ENCODE data around the gene AASDH. TPM values are rescaled to one million over a fixed set of nuclear protein-coding genes. Genes with fewer than 3 reads are reported as not detected.

Gene AASDH
- total and polyA plus RNA-seq, 2 of the 13 experiments (the other 11 are each of a cell fraction or from before 2014, with no cell fraction given) = 12.6 to 14.1 TPM

GRCh38 chr4:56387023-56388001, at the start of gene AASDH (continued):
- TF ChIP-seq CHD4 (IDR thresholded peaks at IDR 0.05; ENCODE audit: borderline replicate concordance, low read length) = no peak
- peak; percentile 90; the same call in 1 of the 2 replicates for TF ChIP-seq ZNF574 (CRISPR knock-in tag; IDR thresholded peaks at IDR 0.05)
- TF ChIP-seq ZBTB33 (CRISPR knock-in tag; IDR thresholded peaks at IDR 0.05) = 0 out of 2 replicates have a peak, but pooled peaks have one; percentile 5
- TF ChIP-seq ZNF292 (CRISPR knock-in tag; IDR thresholded peaks at IDR 0.05; ENCODE audit: borderline replicate concordance, low read depth) = peak; percentile 89
- TF ChIP-seq ZNF503 (CRISPR knock-in tag; IDR thresholded peaks at IDR 0.05) = no peak
- no peak for TF ChIP-seq TBP (CRISPR knock-in tag; IDR thresholded peaks at IDR 0.05)
- TF ChIP-seq CREB1 (IDR thresholded peaks at IDR 0.05) = peak; percentile 99
- TF ChIP-seq CREB1 (CRISPR knock-in tag; IDR thresholded peaks at IDR 0.05) = peak; percentile 100
- TF ChIP-seq ZNF766 (CRISPR knock-in tag; IDR thresholded peaks at IDR 0.05; ENCODE audit: borderline replicate concordance) = no peak
- peak; percentile 92 for TF ChIP-seq ZNF556 (CRISPR knock-in tag; IDR thresholded peaks at IDR 0.05; ENCODE audit: borderline replicate concordance)
- TF ChIP-seq ZNF615 (CRISPR knock-in tag; IDR thresholded peaks at IDR 0.05; ENCODE audit: borderline replicate concordance) = peak; percentile 89; the same call in 1 of the 2 replicates
- TF ChIP-seq ZNF597 (CRISPR knock-in tag; IDR thresholded peaks at IDR 0.05) = no peak
- TF ChIP-seq IKZF4 (CRISPR knock-in tag; IDR thresholded peaks at IDR 0.05; ENCODE audit: borderline replicate concordance, low read depth, not compliant biosample characterization) = no peak
- peak; percentile 78; the same call in 1 of the 2 replicates for TF ChIP-seq ZNF580 (CRISPR knock-in tag; IDR thresholded peaks at IDR 0.05; ENCODE audit: borderline replicate concordance, low read depth)
- no peak for TF ChIP-seq HHEX (CRISPR knock-in tag; IDR thresholded peaks at IDR 0.05)
- TF ChIP-seq MIXL1 (CRISPR knock-in tag; IDR thresholded peaks at IDR 0.05) = no peak
- TF ChIP-seq ZNF878 (CRISPR knock-in tag; IDR thresholded peaks at IDR 0.05) = 0 out of 2 replicates have a peak, but pooled peaks have one; percentile 41
- peak; percentile 58 for TF ChIP-seq ZNF781 (CRISPR knock-in tag; IDR thresholded peaks at IDR 0.05; ENCODE audit: borderline replicate concordance, not compliant biosample characterization)
- TF ChIP-seq MED1 (CRISPR knock-in tag; IDR thresholded peaks at IDR 0.05) = peak; percentile 54; the same call in 1 of the 2 replicates
- TF ChIP-seq EZH2 (conservative IDR thresholded peaks at IDR 0.05; ENCODE audit: low read depth, low read length) = no peak
- peak; percentile 44; the same call in 1 of the 2 replicates for TF ChIP-seq HOXD1 (CRISPR knock-in tag; IDR thresholded peaks at IDR 0.05)

All from HepG2 (cell line).